Liver (tissue), 3 donors: ENCODE results near the gene TNRC6B.

ENCODE experiments used
- CTCF ChIP-seq: fragments of 150-350 bp; IDR thresholded peaks from 2 replicates; pipeline ENCODE4 v1.5.1; 2017; ENCODE audit warnings: improper control_type of control experiment, low read depth, low read length; ENCODE audit not compliant: missing input control
- FOXA1 ChIP-seq: IDR thresholded peaks from 2 replicates; pipeline ENCODE4 v1.6.1; 2016; ENCODE audit warnings: antibody characterized with exemption
- GABPA ChIP-seq, 2 donors: IDR thresholded peaks in 1 of 2; conservative IDR thresholded peaks in 1 of 2; 2 replicates each; pipeline ENCODE4 v1.6.1; 2016; ENCODE audit warnings: antibody characterized with exemption in 2 of 2, mild to moderate bottlenecking in 1 of 2, moderate library complexity in 1 of 2
- HNF4A ChIP-seq, 2 donors: conservative IDR thresholded peaks; 2 replicates each; pipeline ENCODE4 v1.6.1; 2016; ENCODE audit warnings: antibody characterized with exemption in 2 of 2, mild to moderate bottlenecking in 2 of 2
- MAX ChIP-seq: IDR thresholded peaks from 2 replicates; pipeline ENCODE4 v1.6.1; 2016; ENCODE audit warnings: antibody characterized with exemption
- SP1 ChIP-seq: IDR thresholded peaks from 2 replicates; pipeline ENCODE4 v1.6.1; 2018; ENCODE audit warnings: antibody characterized with exemption, mild to moderate bottlenecking
- YY1 ChIP-seq: IDR thresholded peaks from 2 replicates; pipeline ENCODE4 v1.6.1; 2016; ENCODE audit warnings: antibody characterized with exemption, mild to moderate bottlenecking
- TF ChIP-seq, protein P1 (sequence below): IDR thresholded peaks from 2 replicates; pipeline ENCODE4 v1.6.1; 2016; ENCODE audit warnings: antibody characterized with exemption
- TF ChIP-seq, protein P2 (sequence below): IDR thresholded peaks from 2 replicates; pipeline ENCODE4 v1.6.1; 2016; ENCODE audit warnings: antibody characterized with exemption
- TF ChIP-seq, protein P3 (sequence below): IDR thresholded peaks from 2 replicates; pipeline ENCODE4 v1.6.1; 2016; ENCODE audit warnings: antibody characterized with exemption, mild to moderate bottlenecking
- donor health status: healthy.
- donor health status: healthy.

- TF ChIP-seq CTCF (no peak), MAX (no peak), YY1 (no peak), FOXA1 (no peak), SP1 (no peak), HNF4A (conservative IDR thresholded peaks at IDR 0.05) (no peak), GABPA (IDR thresholded peaks at IDR 0.05 in 1 of 2, conservative IDR thresholded peaks at IDR 0.05 in 1 of 2) (no peak)
- TF ChIP-seq, protein P1, sequence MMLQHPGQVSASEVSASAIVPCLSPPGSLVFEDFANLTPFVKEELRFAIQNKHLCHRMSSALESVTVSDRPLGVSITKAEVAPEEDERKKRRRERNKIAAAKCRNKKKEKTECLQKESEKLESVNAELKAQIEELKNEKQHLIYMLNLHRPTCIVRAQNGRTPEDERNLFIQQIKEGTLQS: no peak
- TF ChIP-seq, protein P2, sequence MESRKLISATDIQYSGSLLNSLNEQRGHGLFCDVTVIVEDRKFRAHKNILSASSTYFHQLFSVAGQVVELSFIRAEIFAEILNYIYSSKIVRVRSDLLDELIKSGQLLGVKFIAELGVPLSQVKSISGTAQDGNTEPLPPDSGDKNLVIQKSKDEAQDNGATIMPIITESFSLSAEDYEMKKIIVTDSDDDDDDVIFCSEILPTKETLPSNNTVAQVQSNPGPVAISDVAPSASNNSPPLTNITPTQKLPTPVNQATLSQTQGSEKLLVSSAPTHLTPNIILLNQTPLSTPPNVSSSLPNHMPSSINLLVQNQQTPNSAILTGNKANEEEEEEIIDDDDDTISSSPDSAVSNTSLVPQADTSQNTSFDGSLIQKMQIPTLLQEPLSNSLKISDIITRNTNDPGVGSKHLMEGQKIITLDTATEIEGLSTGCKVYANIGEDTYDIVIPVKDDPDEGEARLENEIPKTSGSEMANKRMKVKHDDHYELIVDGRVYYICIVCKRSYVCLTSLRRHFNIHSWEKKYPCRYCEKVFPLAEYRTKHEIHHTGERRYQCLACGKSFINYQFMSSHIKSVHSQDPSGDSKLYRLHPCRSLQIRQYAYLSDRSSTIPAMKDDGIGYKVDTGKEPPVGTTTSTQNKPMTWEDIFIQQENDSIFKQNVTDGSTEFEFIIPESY: no peak
- TF ChIP-seq, protein P3, sequence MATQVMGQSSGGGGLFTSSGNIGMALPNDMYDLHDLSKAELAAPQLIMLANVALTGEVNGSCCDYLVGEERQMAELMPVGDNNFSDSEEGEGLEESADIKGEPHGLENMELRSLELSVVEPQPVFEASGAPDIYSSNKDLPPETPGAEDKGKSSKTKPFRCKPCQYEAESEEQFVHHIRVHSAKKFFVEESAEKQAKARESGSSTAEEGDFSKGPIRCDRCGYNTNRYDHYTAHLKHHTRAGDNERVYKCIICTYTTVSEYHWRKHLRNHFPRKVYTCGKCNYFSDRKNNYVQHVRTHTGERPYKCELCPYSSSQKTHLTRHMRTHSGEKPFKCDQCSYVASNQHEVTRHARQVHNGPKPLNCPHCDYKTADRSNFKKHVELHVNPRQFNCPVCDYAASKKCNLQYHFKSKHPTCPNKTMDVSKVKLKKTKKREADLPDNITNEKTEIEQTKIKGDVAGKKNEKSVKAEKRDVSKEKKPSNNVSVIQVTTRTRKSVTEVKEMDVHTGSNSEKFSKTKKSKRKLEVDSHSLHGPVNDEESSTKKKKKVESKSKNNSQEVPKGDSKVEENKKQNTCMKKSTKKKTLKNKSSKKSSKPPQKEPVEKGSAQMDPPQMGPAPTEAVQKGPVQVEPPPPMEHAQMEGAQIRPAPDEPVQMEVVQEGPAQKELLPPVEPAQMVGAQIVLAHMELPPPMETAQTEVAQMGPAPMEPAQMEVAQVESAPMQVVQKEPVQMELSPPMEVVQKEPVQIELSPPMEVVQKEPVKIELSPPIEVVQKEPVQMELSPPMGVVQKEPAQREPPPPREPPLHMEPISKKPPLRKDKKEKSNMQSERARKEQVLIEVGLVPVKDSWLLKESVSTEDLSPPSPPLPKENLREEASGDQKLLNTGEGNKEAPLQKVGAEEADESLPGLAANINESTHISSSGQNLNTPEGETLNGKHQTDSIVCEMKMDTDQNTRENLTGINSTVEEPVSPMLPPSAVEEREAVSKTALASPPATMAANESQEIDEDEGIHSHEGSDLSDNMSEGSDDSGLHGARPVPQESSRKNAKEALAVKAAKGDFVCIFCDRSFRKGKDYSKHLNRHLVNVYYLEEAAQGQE: no peak
Measured at GRCh38 chr22:40199223-40199622, 21.5 kb downstream of the TNRC6B start.
